GM19193 (cell line): ENCODE data around the gene PRG3.
A peak's percentile ranks its signal among the peaks of the same experiment; 100 is the strongest.

ENCODE experiments used
- POLR2A ChIP-seq: IDR thresholded peaks from 4 replicates; pipeline ENCODE4 v1.6.1; 2011; ENCODE audit not compliant: insufficient read depth, insufficient read length; ENCODE audit errors: extremely low read depth

Gene PRG3

DNA sequence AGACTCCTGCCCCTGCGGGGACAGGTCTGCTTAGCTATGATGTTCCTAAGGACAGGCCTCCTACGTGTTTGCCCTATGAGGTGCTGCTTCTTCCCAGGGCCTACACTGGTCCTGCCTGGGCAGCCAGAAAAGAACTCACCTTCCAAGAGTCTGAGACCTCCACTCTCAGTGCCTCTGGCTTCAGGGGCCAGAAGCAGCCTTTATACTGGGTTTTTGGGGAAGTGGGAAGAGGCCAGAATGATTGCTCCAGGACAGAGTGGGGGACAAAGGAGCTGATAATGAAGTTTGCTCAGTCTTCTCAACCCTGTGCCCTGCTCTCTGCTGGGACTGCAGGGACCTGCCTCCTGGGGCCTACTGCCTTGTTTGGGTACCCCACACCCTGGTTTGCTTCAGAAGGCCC is at the start of gene PRG3:
TSS of gene PRG3 (minus strand) at position 176 of the 400 bp plus-strand sequence. CDS start 442 bp downstream, outside the sequence.
- TF ChIP-seq POLR2A, result no peak

DNA sequence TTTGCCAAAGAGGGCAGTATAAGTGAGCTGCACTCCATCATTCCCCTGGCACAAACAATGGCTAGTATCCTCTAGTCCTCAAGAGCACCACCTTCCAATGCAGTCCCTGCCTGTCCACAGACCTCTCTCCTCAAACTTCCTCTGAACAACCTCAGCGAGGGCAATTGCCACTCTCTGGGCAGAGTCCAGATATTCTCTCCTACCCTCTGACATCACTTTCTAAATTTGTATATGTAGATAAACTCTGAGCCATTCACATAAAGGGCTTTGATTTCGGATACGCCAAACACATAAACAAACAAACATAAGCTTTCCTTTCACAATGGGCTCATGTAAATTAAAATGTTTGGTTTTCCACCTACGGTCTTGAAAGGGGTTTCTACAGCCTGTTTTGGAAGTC is 49.0 kb upstream of the PRG3 start:
- no peak for TF ChIP-seq POLR2A

GRCh38 chr11:57428643-57429042 is 47.7 kb upstream of the PRG3 start:
- no peak for TF ChIP-seq POLR2A

GRCh38 chr11:57427727-57428082 is 46.8 kb upstream of the PRG3 start:
- no peak for TF ChIP-seq POLR2A

- TF ChIP-seq POLR2A, result peak; percentile 90
These were observed 46.2 kb upstream of the PRG3 start, which contains the start of gene SLC43A3 for GRCh38 chr11:57426929-57427726. Gene SLC43A3 (minus strand): TSS chr11:57427121. CDS start chr11:57426172, 949 bp downstream.

GRCh38 chr11:57426439-57426928 is 45.5 kb upstream of the PRG3 start:
- no peak for TF ChIP-seq POLR2A

GRCh38 chr11:57425565-57426438 is 44.9 kb upstream of the PRG3 start:
- no peak for TF ChIP-seq POLR2A

- TF ChIP-seq POLR2A, result peak; percentile 74
These were observed 44.0 kb upstream of the PRG3 start for GRCh38 chr11:57424792-57425564.

GRCh38 chr11:57424137-57424791 is 43.3 kb upstream of the PRG3 start:
- TF ChIP-seq POLR2A, result no peak

DNA sequence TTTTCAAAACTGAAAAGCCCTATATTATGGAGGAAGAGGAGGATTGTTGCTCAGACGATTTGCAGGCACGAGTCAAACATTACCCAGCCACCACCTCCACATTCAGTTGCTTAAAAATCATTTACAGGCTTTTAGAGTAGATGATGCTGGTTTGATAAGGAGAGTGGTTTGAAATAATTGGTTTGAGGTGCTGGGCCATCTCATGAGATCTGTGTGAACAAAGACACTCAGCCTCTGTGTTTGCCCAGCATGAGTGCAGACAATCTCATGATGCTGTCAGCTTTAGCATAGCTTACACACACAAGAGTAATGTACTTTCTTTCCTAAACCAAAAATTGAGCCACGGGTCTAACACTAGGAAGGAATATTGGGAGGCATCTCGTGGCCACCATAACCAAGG is 41.7 kb upstream of the PRG3 start:
- no peak for TF ChIP-seq POLR2A

DNA sequence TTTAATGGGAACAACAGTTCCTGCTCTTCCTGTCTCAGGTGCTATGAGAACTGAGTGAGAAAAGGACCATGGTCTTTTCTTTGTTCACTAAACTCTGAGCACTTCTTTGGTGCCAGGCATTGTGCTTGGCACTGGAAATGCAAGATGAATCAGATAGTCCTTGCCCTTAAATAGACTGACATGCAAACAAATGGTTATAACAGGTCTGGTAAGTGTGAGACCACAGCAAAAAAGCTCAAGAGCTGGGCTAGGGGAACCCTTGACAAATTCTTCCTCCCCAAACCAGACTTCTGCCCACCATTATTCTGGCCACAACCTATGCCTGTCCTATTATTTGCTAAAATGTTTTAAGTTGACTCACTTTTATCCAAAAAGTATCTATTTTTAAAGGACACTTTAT is 40.9 kb upstream of the PRG3 start:
- TF ChIP-seq POLR2A, result no peak

- peak; percentile 21 for TF ChIP-seq POLR2A
These were observed 40.1 kb upstream of the PRG3 start for GRCh38 chr11:57421066-57421465.

DNA sequence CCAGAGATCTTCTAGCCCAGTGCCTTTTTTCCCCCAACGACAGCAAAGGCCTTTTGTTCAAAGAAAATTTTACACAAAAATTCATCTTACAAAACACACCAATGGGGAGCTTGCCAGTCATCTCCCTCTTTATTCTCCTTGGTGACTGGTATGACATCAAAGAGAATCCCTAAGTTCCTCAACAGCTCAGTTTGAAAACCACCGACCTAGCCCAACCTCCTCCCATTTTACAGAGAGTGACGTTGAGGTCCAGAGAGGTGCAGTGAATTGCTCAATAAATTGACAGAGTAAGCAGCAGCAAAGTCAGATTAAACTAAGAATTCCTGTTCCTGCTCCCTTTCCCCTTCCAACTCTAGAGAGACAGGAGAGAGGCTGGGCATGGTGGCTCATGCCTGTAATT is 38.2 kb upstream of the PRG3 start:
- TF ChIP-seq POLR2A, result no peak

DNA sequence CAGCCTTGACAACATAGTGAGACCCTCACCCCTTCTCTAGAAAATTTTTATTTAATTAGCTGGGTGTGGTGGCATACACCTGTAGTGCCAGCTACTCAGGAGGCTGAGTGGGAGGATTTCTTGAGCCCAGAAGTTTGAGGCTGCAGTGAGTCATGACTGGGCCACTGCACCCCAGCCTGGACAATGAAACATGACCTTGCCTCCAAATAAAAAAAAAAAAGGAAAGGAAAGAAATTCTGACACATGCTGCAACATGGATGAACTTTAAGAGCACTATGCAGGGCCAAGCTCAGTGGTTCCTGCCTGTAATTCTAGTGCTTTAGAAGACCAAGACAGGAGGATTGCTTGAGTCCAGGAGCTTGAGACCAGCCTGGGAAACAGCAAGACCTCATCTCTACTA is 37.2 kb upstream of the PRG3 start:
- no peak for TF ChIP-seq POLR2A
